HG03108 (cell line): Measurements from ENCODE around the gene NLRP7.
"Not testable (repeated sequence)": the region's sequence is repeated elsewhere in the genome, so short reads cannot be mapped to it uniquely, and the experiment has no call there.

Experiments used
- ATAC-seq: cut with Tn5 transposase; IDR thresholded peaks from one replicate; pipeline ENCODE4 v1.9.1; 2021; ENCODE audit warnings: moderate library complexity; ENCODE audit not compliant: unreplicated experiment

The NLRP7 gene

GRCh38 chr19:54947381-54947780 lies at the start of gene NLRP7:
Gene NLRP7 (minus strand): TSS chr19:54947530.
- no peak for ATAC-seq

DNA sequence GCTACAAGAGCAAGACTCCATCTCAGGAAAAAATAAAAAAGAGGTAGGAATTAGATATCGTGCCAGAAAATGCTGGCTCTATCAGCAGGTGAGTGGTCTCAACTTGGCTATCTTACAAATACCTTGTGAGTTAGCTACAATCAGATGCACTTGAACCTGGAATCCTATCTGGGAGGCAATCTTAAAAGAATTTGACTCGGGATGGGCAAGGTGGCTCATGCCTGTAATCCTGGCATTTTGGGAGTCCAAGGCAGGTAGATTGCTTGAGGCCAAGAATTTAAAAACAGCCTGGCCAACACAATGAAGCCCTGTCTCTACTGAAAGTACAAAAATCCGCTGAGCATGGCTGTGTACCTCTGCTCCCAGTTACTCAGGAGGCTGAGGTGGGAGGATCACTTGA lies 48.2 kb upstream of the NLRP7 start:
- no peak for ATAC-seq

- ATAC-seq, result not testable (repeated sequence)
Observed at GRCh38 chr19:54989531-54989930, 42.2 kb upstream of the NLRP7 start.

- not testable (repeated sequence) for ATAC-seq
Observed at GRCh38 chr19:54982562-54982961, 35.2 kb upstream of the NLRP7 start.

- ATAC-seq, result not testable (repeated sequence)
Observed at GRCh38 chr19:54973229-54974090, 26.1 kb upstream of the NLRP7 start.

- ATAC-seq, result not testable (repeated sequence)
Observed at GRCh38 chr19:54971446-54971845, 24.1 kb upstream of the NLRP7 start.

DNA sequence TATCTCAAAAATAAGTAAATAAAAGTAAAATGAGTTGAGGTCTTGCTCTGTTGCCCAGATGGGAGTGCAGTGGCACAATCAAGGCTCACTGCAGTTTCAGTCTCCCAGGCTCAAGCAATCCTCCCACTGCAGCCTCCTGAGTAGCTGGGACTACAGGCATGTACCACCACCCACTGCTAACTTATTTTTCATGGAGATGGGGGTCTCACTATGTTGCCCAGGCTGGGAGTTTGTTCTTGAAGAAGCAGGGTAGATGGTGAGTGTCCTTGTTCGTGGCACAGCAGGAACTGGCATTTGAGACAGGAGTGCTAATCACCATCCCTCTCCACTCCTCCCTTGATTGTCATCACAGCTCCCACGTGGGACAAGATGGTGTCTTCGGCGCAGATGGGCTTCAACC lies 22.3 kb upstream of the NLRP7 start:
- ATAC-seq, result no peak

DNA sequence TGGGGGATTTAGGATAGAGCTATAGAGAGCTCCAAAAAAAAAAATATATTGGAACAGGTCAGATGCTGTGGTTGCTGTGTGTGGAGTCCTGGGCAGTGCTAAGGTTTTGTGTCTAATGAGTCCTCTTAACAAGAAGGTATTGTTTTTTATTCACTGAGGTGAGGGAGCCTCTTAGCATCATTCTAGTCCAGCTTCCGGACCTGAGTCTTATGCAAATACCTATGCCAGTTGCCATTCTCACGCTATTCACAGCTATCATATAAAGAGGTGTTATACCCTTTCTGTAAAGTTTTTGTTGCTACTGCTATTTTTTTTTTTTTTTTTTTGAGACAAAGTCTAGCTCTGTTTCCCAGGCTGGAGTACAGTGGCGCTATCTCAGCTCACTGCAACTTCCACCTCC lies 20.3 kb upstream of the NLRP7 start:
- ATAC-seq, result no peak

DNA sequence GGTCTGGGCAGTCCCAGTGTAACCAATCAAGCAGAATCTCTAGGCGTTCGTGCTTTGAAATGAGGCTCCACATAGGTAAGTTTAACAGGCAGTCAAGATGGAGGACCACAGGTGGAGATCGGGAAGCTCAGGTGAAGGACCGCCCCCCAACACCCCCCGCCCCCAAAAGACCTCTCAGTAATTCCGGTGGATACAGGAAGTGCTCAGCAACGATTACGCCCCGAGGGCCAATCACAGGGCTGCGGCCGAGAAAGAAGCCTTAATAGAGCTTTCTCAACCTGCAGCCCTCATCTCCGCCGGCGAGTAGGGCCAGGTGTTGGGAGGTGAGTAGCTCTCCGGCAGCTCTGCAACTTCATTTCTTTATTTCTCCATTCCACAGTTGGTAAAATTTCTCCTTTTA lies 17.7 kb upstream of the NLRP7 start:
- ATAC-seq, result not testable (repeated sequence)

GRCh38 chr19:54959840-54960239 lies 12.5 kb upstream of the NLRP7 start:
- peak; percentile 55 for ATAC-seq

GRCh38 chr19:54955376-54955775 lies 8.0 kb upstream of the NLRP7 start:
- no peak for ATAC-seq

DNA sequence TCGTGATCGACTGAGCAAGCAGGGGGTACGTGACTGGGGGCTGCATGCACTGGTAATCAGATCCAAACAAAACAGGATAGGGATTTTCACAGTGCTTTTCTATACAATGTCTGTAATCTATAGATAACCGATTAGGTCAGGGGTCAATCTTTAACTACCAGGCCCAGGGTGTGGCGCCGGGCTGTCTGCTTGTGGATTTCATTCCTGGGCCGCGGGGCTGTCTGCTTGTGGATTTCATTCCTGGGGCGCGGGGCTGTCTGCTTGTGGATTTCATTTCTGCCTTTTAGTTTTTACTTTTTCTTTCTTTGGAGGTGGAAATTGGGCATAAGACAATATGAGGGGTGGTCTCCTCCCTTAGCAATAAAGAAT lies 6.0 kb upstream of the NLRP7 start:
- not testable (repeated sequence) for ATAC-seq

DNA sequence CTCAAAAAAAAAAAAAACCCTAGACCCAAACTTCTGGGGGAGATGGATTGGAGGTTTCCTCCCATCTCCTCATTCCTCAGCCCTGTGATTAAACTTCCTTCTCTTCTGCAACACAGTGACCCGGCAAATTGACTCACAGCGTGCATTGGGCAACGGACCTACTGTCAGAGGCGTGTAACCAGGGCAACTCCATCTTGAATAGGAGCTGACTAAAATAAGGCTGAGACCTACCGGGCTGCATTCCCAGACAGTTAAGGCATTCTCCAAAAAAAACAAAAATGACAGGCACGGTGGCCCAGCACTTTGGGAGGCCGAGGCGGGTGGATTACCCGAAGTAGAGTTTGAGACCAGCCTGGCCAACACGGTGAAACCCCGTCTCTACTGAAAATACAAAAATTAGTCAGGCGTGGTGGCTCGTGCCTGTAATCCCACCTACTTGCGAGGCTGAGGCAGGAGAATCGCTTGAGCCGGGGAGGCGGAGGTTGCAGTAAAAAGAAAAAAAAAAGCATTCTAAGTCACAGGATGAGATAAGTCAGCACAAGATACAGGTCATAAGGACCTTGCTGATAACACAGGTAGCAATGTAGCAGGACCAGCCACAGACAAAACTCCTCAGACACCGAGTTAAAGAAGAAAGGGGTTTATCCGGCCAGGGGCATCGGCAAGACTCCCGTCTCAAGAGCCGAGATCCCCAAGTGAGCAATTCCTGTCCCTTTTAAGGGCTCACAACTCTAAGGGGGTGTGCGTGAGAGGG lies 5.4 kb upstream of the NLRP7 start:
- no peak for ATAC-seq

- ATAC-seq, result not testable (repeated sequence)
Observed at GRCh38 chr19:54950580-54950979, 3.2 kb upstream of the NLRP7 start.

DNA sequence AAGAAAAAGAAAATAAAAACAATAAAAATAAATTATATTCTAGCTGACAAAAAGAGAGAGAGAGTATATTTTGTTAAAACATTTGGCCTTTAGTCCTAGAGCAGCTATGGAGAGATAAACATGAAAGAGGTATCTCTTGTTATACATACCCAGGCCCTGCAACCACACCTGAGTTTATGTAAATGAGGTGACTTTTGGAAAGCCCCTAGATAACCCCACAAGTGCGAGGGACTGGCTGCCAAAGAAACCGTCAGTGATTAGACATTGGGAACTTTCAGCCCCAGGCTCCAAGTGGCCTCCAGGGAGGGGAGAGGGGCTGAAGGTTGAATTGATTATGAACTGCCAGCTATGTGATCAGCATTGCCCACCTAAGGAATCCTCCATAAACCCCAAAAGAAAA lies 2.1 kb upstream of the NLRP7 start:
- no peak for ATAC-seq

GRCh38 chr19:54943772-54944361 lies 3.5 kb downstream of the NLRP7 start:
- ATAC-seq, result not testable (repeated sequence)

DNA sequence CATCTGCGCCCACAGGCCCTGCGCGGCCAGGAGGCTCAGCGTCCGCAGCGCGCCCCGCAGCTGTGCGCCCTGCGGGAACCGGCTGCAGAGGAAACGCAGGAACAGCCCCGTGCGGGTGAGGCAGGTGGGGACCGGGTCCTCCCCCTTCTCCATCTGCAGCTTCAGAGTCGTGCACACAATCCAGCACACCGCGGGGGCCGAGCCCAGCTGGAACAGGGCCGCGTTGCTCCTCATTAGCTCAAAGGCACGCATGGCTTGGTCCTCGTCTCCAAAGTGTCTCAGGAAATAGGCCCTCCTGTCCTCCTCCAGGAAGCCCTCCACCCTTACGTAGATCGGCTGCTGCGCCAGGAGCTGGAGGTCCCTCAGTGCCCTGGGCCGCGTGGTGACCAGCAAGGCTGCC lies 7.8 kb downstream of the NLRP7 start:
- not testable (repeated sequence) for ATAC-seq

GRCh38 chr19:54938906-54939305 lies 8.4 kb downstream of the NLRP7 start:
- ATAC-seq, result no peak

- peak; percentile 59 for ATAC-seq
Observed at GRCh38 chr19:54937926-54938325, 9.4 kb downstream of the NLRP7 start.

DNA sequence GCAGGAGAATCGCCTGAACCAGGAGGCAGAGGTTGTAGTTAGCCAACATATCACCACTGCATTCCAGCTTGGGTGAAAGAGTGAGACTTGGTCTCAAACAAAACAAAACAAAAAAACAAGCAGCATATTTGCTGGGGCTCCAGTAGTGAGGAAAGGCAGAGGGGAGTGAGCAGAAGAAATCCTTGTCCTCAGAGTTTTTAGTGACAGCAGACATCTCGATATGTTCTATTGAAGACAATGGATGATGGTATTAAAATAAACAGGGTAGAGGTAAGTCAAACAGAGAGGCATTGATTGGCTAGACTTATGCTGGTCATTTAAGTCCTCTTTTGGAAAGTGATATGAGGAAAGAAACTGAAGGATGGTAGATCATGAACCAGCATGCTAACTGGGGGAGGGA lies 19.0 kb downstream of the NLRP7 start:
- no peak for ATAC-seq

- no peak for ATAC-seq
Observed at GRCh38 chr19:54923276-54923675, 24.1 kb downstream of the NLRP7 start.

- no peak for ATAC-seq
Observed at GRCh38 chr19:54921082-54921481, 26.2 kb downstream of the NLRP7 start.
